DMS53 treated with DMSO at 0.1 percent for 48 hours (cell line): ENCODE data around the gene CAPNS1.

Experiments used
- DNase-seq: peaks from one replicate; lab custom pipeline; 2025; ENCODE audit not compliant: unreplicated experiment; lab: John Stamatoyannopoulos, UW

CAPNS1 gene

GRCh38 chr19:36139473-36140303, at the start of gene CAPNS1:
Gene CAPNS1, plus strand, starts transcription at chr19:36140066. Its CDS starts 946 bp downstream, at chr19:36141012.
- DNase-seq = peak; percentile 94

GRCh38 chr19:36090910-36091695, 48.8 kb upstream of the CAPNS1 start:
- DNase-seq = no peak

- DNase-seq = no peak
Observed at GRCh38 chr19:36092566-36092965, 47.3 kb upstream of the CAPNS1 start.

GRCh38 chr19:36093146-36093662, 46.7 kb upstream of the CAPNS1 start:
- no peak for DNase-seq

DNA sequence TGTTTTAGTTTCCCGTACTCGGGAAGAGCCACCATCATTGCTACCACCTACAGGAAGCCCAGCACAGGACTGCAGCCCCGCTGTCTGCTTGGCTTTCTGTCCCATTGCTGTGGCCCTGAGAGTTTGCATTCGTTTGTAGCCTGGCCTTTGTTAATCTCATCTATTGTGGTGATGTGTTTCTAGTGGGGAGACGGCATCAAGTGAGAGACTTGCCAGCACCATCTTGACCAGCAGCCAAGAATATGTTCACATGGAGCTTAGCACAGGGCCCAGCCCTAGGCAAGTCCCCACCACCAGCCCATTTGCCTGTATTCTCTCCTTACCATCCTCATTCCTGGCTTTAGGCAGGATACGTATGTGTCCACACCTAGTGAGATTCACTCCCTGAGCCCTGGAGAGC, 46.2 kb upstream of the CAPNS1 start:
- no peak for DNase-seq

- no peak for DNase-seq
Observed at GRCh38 chr19:36097036-36097435, 42.8 kb upstream of the CAPNS1 start.

GRCh38 chr19:36099166-36099785, 40.6 kb upstream of the CAPNS1 start:
- no peak for DNase-seq

GRCh38 chr19:36100476-36100875, 39.4 kb upstream of the CAPNS1 start:
- no peak for DNase-seq

DNA sequence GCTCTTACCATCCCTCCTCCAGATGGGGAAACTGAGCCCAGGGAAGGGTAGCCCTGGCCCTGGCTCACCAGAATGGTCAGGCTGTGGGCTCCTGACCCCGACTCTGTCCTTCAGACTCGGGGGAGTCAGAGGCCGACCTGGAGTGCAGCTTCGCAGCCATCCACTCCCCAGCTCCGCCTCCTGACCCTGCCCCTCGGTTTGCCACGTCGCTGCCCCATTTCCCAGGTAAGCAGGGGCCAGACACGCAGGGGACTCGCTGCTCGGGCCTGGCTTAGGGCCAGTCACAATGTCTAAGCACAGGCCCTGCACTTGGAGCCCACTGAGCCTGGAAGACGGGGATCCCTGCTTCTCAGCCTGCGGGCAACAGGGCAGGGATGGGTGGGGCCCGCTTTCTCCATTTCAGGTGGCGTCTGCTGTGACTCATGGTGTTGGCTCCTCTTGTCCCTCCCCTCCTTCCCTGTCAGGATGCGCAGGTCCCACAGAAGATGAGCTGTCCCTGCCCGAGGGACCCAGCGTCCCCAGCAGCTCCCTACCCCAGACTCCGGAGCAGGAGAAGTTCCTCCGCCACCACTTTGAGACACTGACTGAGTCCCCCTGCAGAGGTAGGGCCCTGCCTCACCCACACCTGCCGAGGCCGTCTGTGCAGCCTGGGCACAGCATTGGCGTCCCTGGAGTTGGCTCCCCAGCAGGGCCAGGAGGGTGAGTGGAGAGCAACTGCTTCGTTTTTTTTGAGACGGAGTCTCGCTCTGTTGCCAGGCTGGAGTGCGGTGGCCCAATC, 38.1 kb upstream of the CAPNS1 start:
- DNase-seq = no peak

- DNase-seq = no peak
Observed at GRCh38 chr19:36103040-36103626, 36.7 kb upstream of the CAPNS1 start.

DNA sequence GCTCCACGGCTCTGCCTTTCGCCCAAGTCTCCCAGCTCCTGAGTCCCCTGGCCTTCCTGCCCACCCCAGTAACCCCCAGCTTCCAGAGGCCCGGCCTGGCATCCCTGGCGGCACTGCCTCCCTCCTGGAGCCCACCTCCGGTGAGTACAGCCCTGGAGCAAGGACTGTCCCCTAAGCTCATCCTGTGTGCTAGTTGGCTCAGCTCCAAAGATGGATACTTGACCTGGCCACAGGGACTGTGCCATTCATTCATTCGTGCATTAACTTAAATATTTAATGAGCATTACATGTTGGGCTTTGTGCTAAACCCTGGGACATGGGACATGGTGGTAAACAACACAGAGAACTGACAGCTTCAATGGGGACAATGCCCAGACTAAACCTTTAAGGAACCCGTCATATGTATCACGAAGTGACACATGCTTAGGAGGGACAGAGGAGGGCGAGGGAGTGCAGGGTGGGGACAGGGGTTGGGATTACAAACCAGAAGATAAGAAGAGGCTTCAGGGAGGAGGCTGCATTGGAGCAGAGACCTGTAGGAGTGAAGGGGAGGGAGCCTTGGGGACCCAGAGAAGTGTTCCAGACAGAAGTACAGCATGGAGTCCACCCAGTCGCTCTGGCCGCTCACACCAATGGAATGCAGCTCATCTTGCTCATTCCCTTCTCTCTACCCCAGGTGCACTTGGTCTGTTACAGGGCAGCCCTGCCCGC, 35.9 kb upstream of the CAPNS1 start:
- DNase-seq = no peak

- no peak for DNase-seq
Observed at GRCh38 chr19:36106441-36106840, 33.4 kb upstream of the CAPNS1 start.

DNA sequence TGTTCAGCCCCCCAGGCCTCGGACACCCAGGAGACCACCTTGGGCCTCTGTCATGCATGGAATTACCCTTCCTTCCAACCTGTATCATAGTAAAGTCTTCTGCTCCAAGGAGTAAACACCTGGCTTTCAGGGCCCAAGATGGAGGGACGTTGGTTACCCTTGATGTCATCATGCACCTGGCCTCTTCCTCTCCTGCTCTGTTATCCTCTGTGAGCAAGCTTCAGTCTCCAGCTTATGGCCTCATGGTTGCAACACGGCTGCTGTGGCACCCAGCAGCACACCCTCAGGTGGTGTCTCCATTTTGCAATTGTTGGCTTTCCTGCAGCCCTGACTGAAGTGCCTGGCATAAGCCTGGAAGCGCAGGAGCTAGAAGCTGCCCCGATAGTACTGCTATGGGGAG, 32.9 kb upstream of the CAPNS1 start:
- no peak for DNase-seq

GRCh38 chr19:36108684-36109083, 31.2 kb upstream of the CAPNS1 start:
- DNase-seq = no peak

- no peak for DNase-seq
Observed at GRCh38 chr19:36110487-36111199, 29.2 kb upstream of the CAPNS1 start, which contains the start of gene OVOL3. Gene OVOL3, plus strand, starts transcription at chr19:36111143. Its CDS starts 60 bp downstream, at chr19:36111203.

DNA sequence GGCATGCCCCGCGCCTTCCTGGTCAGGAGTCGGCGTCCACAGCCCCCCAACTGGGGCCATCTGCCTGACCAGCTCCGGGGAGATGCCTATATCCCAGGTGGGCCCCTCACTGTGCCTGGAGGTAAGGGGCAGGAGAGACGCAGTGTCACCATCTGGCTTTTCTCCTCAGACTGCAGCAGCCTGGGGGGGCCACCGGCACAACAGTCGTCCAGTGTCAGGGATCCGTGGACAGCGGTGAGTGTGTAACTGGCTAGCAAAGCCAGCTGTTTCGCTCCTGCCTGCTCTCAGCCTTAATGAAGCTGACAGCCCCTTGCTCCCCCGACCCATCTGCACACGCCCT, 28.7 kb upstream of the CAPNS1 start:
- DNase-seq = no peak

DNA sequence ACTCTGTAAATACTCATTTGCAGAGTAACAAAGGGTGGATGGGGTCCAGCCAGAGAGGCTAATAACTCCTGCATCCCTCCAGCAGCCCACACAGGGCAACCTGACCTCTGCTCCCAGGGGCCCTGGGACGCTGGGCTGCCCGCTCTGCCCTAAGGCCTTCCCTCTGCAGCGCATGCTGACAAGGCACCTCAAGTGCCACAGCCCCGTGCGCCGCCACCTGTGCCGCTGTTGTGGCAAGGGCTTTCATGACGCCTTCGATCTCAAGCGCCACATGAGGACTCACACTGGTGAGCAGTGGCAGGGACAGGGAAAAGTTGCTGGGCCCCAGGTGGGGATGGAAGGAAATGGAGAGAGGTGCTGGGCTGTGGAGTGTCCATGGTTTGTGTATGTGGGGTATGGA, 27.2 kb upstream of the CAPNS1 start:
- DNase-seq = no peak

GRCh38 chr19:36113425-36113824, 26.4 kb upstream of the CAPNS1 start:
- DNase-seq = no peak
